WERI-Rb-1 (cell line): Measurements from ENCODE around the gene ITFG2.
A peak's percentile ranks its signal among the peaks of the same experiment; 100 is the strongest.

ENCODE experiments used
- DNase-seq: peaks from one replicate; pipeline ENCODE4 v3.0.0-alpha.2; 2020
- H3K27ac ChIP-seq: fragments of 250-450 bp; sonication (Bioruptor Pico); 2 replicates; pipeline ENCODE4 v1.5.1; 2020; ENCODE audit warnings: mild to moderate bottlenecking, moderate library complexity
- H3K27me3 ChIP-seq: fragments of 250-450 bp; sonication (Bioruptor Pico); 2 replicates; pipeline ENCODE4 v1.5.1; 2021; ENCODE audit warnings: mild to moderate bottlenecking, low read depth, moderate library complexity; ENCODE audit not compliant: insufficient read depth, severe bottlenecking
- H3K36me3 ChIP-seq: fragments of 250-450 bp; sonication (Bioruptor Pico); 2 replicates; pipeline ENCODE4 v1.5.1; 2020; ENCODE audit warnings: mild to moderate bottlenecking, moderate library complexity
- H3K4me3 ChIP-seq: 2 replicates; pipeline ENCODE4 v1.5.1; 2011; ENCODE audit warnings: low read depth, mild to moderate bottlenecking, control low read depth, low read length
- H3K9me3 ChIP-seq: fragments of 250-450 bp; sonication (Bioruptor Pico); 2 replicates; pipeline ENCODE4 v1.5.1; 2021; ENCODE audit warnings: mild to moderate bottlenecking, moderate library complexity; ENCODE audit not compliant: severe bottlenecking
- CTCF ChIP-seq: IDR thresholded peaks from 2 replicates; pipeline ENCODE4 v1.5.1; 2011; ENCODE audit warnings: low read depth, mild to moderate bottlenecking, control low read depth, inconsistent platforms, low read length

ITFG2 gene

DNA sequence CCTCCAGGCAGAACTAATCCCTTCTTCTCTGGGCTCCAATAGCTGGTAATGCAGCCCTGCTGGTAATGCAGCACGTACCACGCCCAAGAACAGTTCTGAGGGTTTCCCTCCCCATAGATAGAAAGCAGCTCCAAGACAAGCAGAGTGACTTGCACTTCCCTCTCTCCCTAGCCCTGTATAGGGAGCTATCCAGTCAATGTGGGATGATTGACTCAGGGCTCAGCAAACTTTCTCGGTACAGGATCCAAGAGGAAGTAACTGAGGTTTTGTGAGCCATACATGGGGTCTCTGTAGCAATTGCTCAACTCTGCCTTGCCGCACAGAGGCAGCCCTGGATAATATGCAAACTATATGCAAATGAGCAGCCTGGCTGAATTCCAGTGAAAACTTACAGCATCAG, 33.2 kb upstream of the ITFG2 start:
- Histone ChIP-seq H3K27ac (no peak overlapping the region), H3K9me3 (no peaks in the 10 kb centered on the region), H3K36me3 (no peaks in the 10 kb centered on the region), H3K27me3 (no peaks in the 10 kb centered on the region), H3K4me3 (no peak overlapping the region)
- TF ChIP-seq CTCF, result no peak
- DNase-seq, result peak; percentile 70

DNA sequence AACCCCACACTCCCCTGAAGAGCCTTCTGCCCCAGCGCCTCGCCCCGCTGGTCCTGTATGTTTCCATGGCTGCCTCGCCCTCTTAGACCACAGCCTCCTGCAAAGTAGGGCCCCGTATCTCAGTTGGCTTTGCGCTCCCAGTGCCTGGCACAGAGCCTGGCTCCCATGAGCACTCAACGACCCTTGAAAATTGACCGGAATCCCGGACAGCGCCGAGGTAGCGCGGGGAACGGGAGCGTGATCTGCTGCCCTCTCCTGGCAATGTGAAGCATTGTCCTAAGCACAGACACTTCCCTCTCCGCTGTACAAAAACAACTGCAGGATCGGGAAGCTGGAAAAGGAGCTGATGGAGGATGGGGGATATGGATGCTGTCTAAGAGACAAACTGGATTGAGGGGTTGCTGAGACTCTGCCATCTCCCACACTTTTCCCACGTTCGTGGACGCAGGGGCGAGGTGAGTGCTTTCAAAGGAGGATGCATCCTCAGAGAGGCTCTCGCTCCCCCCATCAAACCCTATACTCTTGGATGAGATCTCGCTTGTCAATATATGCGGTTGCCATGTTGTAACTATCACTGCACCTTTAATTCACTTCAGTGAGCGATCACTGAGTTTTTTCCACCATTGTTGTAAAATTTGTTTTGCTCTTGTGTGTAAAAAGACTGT, 28.4 kb upstream of the ITFG2 start:
- no peaks in the 10 kb centered on the region for H3K9me3 ChIP-seq
- peak; percentile 94 for TF ChIP-seq CTCF
- DNase-seq, result peak; percentile 65
- no peak overlapping the region for H3K4me3 ChIP-seq
- H3K27ac ChIP-seq, result no peak overlapping the region
- H3K27me3 ChIP-seq, result no peaks in the 10 kb centered on the region
- no peaks in the 10 kb centered on the region for H3K36me3 ChIP-seq

DNA sequence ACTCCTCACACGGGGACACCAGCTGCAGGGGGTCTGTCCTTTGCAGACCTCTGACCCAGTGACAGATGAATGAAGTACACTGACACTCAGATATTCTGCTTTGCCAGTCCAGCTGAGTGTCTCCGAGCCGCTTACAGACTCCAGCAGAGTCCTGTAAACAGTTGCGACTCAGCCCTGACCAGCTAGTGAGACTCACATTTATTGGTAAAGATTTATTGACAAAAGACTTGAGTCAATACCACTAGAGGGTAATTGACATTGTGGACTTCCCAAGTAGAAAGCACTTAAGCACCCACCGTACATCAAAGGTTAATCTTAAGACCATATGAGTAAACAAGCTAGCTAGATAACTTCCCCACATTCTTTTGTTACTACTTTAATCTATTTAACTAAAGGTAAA, 27.5 kb upstream of the ITFG2 start:
- Histone ChIP-seq H3K36me3 (no peaks in the 10 kb centered on the region), H3K9me3 (no peaks in the 10 kb centered on the region), H3K4me3 (no peak overlapping the region), H3K27ac (no peak overlapping the region), H3K27me3 (no peaks in the 10 kb centered on the region)
- DNase-seq, result no peak
- no peak for TF ChIP-seq CTCF

DNA sequence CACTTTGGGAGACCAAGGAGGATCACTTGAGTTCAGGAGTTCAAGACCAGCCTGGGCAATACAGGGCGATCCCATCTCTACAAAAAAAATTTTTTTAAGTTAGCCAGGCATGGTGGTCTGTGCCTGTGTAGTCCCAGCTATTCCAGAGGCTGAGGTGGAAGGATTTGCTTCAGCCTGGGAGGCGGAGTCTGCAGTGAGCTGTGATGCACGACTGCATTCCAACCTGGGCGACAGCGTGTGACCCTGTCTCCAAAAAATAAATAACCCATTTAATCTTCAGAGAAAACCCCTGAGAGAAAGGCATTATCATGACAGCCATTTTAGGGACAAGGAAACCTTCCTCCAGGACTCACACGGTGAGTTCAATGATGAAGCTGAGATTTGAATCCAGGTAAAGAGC, 21.4 kb upstream of the ITFG2 start:
- DNase-seq, result no peak
- no peak for TF ChIP-seq CTCF
- Histone ChIP-seq H3K27me3 (no peaks in the 10 kb centered on the region), H3K27ac (no peak overlapping the region), H3K36me3 (peaks cover 2% of the 10 kb centered on the region), H3K9me3 (no peaks in the 10 kb centered on the region), H3K4me3 (no peak overlapping the region)

DNA sequence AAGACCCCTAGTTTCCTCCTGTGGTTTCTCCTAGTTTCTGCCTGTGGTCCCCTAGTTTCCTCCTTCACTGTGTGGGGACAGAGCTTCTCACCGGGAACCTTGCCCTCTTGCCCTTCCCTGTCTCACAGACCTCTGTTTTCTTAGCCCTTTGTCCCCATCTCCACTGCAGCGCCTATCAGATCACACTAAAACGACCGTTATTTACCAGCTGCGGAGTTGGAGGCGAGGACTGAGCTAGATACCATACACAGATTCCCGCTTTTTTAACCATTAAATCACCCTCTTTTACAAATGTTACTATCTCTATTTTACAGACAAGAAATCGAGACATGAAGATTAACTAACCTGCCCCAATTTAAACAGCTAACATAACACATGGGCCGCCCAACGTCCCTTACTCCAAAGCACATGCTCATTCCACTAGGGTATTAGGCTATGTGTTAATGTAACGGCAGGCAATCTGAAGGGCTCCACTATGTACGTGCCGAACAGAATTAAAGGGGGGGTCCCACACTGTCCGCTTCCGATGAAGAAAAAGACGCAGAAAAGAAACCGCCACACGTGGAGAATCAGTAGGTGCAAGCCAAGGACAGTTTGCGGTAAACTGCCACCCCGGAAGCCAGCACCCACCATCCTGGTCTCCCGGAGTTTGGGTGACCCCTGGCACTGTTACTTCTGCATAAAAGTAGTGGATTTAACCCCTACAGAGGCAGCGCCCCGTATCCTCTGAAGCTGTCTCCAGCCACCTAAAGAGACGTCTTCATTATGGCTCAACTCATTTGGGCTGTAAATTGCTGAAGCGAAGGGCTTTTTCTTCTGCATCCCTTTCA, 19.6 kb upstream of the ITFG2 start:
- no peak for TF ChIP-seq CTCF
- no peak overlapping the region for H3K27ac ChIP-seq
- no peaks in the 10 kb centered on the region for H3K27me3 ChIP-seq
- DNase-seq, result no peak
- H3K4me3 ChIP-seq, result no peak overlapping the region
- H3K9me3 ChIP-seq, result no peaks in the 10 kb centered on the region
- H3K36me3 ChIP-seq, result peaks cover 20% of the 10 kb centered on the region
